GM23248 (cell line): ENCODE results near the gene TAF3.
A peak's percentile ranks its signal among the peaks of the same experiment; 100 is the strongest.

Experiments
- EZH2 ChIP-seq: fragments of 200-600 bp; sonication (generic); IDR thresholded peaks from 2 replicates; pipeline ENCODE4 v1.6.1; 2018; ENCODE audit warnings: antibody characterized with exemption, mild to moderate bottlenecking; ENCODE audit not compliant: insufficient read depth, poor library complexity, severe bottlenecking
- EZH2phosphoT487 ChIP-seq: fragments of 200-600 bp; sonication (generic); IDR thresholded peaks from 2 replicates; pipeline ENCODE4 v1.6.1; 2018; ENCODE audit warnings: antibody characterized with exemption, moderate library complexity, mild to moderate bottlenecking, low read depth; ENCODE audit not compliant: insufficient read depth

- TF ChIP-seq EZH2phosphoT487: 0 out of 2 replicates have a peak, but pooled peaks have one; percentile 59
- TF ChIP-seq EZH2: peak; percentile 0
These were observed 233.0 kb downstream of the TAF3 start for GRCh38 chr10:8051109-8051821.
